Coronary artery (tissue), 2 donors: ENCODE results near the gene TERT.

Experiments
- DNase-seq: peaks from one replicate; pipeline ENCODE4 v3.0.0-alpha.2; 2017; ENCODE audit warnings: low spot score
- H3K27ac ChIP-seq, 2 donors: fragments of 200-600 bp; sonication (generic); one replicate each; pipeline ENCODE4 v1.5.1; 2016 to 2019
- H3K4me3 ChIP-seq: fragments of 200-600 bp; sonication (generic); 2 replicates; pipeline ENCODE4 v1.5.1; 2016; ENCODE audit warnings: mild to moderate bottlenecking, moderate library complexity
- TF ChIP-seq, protein P1 (sequence below): fragments of 200-600 bp; sonication (generic); IDR thresholded peaks from one replicate; pipeline ENCODE4 v1.5.1; 2019; ENCODE audit warnings: antibody characterized with exemption

The TERT gene

DNA sequence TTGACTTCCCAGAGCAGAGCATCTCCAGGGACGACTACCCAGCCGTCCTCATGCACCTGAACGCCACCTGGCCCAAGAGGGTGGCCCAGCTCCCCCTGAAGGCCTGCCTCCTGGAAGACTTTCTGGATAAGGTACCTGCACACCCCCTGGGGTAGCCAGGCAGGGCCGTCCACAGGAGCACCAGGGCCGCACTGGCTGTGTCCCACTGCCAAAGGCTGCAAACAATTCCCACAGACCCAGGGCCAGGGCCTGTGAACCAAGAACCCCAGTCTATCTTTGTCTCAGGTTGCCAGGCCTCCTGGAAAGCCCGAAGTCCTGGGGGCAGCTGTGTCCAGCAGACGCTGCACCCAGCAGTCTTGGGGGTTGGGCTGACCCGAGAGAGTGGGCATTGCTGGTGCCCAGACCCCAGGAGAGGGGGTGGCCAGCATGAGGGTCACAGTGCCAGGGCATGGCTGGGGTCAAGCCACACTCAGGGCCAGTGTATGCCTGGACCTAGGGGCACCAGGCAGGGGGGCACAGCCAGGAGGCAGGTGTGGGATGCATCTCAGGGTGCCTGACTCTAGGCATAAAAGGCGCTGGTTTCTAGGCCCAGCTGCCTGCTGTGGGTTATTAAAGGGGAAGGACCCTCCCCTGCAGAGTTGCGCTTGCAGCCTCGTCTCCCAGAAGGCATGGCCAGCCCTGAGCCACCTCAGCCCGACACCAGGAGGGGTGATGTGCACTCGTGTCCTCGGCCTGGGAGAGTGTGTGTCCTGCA lies 52.0 kb downstream of the TERT start:
- TF ChIP-seq, protein P1, sequence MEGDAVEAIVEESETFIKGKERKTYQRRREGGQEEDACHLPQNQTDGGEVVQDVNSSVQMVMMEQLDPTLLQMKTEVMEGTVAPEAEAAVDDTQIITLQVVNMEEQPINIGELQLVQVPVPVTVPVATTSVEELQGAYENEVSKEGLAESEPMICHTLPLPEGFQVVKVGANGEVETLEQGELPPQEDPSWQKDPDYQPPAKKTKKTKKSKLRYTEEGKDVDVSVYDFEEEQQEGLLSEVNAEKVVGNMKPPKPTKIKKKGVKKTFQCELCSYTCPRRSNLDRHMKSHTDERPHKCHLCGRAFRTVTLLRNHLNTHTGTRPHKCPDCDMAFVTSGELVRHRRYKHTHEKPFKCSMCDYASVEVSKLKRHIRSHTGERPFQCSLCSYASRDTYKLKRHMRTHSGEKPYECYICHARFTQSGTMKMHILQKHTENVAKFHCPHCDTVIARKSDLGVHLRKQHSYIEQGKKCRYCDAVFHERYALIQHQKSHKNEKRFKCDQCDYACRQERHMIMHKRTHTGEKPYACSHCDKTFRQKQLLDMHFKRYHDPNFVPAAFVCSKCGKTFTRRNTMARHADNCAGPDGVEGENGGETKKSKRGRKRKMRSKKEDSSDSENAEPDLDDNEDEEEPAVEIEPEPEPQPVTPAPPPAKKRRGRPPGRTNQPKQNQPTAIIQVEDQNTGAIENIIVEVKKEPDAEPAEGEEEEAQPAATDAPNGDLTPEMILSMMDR = no peak

DNA sequence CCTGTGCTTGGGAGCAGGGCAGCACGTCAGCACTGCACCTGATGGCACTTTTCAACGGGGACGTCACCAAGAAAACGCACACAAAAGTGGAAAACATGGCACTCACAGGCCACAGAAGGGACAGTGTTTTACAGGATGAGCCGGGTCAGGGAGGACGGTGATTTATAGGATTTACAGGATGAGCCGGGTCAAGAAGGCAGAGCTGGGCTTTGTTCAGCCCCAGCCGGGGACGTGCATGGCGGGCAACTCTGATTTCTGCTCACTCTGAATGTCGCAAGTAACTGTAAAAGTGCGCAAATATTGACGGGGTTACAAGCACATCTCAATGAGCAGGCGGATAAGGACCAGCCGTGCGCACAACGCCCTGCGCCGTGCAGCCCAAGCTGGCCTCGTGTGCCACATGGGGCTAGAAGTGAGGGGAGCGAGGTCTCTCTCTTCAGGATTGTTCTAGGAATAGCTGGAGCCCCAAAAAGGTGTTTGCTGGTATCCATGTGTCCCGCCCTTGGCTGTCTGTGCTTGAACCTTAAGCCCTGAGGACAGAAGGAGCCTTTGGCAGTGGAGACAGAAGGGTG lies 53.3 kb downstream of the TERT start:
- no peak for DNase-seq
- H3K27ac ChIP-seq = no peak overlapping the region
- no peak overlapping the region for H3K4me3 ChIP-seq
- TF ChIP-seq, protein P1 = no peak

More for the DNA sequence above, 52.0 kb downstream of the TERT start:
- no peak overlapping the region for H3K4me3 ChIP-seq
- H3K27ac ChIP-seq = no peak overlapping the region
- DNase-seq = no peak

DNA sequence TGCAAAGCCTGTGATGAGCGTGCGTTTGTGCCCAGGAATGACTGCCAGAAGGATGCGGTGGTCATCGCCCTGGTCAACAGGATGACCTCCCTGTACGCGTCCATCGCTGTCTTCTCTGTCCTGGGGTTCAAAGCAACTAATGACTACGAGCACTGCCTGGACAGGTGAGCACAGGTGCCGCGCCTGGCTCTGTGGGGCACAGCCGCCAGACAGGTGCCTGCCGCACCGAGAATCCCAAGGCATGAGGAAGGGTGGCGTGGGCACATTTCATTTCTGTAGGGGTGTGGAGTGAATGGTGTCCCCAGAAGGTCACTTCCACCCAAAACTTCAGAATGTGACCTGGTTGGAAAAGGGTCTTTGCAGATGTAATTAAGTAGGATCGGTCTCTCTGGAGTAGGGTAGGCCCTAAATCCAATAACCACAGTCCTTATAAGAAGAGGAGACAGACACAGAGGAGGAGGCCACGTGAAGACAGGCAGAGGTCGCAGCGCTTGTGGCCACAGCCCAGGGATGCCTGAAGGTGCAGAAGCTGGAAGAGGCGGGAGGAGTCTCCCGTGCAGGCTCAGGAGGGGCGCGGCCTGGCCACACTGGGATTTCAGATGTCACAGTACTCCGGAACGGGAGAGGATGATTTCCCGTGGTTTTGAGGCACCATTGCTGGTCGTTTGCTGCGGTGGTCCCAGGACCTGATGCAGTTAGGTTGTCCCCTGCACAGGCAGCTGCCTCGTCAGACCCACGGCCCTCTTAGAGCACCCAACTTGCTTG lies 54.2 kb downstream of the TERT start:
- Histone ChIP-seq H3K27ac (no peak overlapping the region), H3K4me3 (no peak overlapping the region)
- DNase-seq = no peak
- TF ChIP-seq, protein P1 = no peak

DNA sequence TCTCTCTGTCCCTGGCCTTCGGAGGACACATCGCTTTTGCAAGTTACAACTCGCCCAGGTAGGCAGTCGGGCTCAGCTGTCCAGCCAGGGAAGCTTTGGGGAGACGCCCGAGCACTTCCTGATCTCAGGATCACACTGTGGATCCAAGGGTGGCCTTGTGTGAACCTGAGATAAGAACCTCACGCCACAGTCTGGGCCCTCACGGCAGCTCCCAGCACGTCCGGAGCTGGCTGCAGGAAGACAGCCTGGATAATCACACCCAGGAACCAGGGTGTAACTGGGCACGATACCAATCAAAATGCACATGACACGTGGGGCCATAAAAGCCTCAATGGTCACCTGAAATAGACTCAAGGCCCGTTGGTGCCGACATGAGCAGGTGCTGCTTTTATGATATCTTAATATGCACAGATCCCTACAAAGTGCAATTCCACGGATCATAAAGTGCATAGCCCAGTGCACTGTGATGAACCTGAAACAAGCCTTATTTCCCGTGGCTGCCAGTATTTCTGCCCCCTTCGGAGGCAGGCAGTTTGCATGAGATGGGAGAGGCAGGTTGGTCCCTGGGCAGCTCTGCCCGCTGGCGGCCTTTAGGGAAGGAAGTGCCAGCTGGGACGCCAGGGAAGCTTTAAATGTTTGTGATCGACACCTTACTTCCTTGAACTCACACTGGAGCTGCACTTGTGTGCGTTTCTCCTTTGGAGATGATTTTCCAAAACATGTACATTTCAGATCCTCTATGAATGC lies 55.2 kb downstream of the TERT start:
- no peak overlapping the region for H3K27ac ChIP-seq

DNA sequence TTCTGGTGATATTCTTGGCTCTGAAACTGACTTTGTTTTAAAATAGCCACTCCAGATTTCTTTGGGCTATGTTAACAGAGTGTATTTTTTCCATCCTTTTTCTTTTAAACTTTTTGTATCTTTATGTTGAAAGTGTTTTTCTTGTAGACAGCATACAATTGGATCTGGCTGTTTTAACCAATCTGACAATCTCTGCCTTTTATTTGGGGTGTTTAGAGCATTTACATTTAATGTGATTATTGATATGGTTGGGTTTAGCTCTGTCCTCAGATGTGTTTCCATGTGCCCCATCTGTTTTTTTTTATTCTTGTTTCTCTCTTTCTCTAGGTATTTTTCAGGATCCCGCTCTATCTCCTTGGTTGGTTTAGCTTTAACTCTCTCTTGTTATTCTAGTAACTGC lies 59.0 kb downstream of the TERT start:
- DNase-seq = no peak
- no peak overlapping the region for H3K27ac ChIP-seq
- no peak overlapping the region for H3K4me3 ChIP-seq
- TF ChIP-seq, protein P1 = no peak

More for the DNA sequence above, 55.2 kb downstream of the TERT start:
- TF ChIP-seq, protein P1 = no peak
- no peak overlapping the region for H3K4me3 ChIP-seq
- DNase-seq = no peak

DNA sequence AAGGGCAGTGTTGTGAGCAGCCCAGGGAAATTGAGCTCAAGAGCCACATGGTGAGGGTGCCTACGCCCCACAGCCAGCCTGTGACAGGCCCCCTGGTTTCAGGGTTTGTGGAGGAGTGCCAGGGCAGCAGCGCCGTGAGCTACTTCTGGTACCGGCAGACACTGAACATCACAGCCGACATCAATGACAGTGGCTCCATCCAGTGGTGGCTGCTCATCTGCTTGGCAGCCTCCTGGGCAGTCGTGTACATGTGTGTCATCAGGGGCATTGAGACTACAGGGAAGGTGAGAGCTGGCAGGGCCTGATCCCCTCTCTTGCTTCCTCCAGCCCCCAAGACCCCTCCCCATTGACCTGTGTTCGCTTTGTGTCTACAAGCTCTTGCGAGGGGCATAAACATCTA lies 59.5 kb downstream of the TERT start:
- DNase-seq = no peak
- Histone ChIP-seq H3K4me3 (no peak overlapping the region), H3K27ac (no peak overlapping the region)
- TF ChIP-seq, protein P1 = no peak
